Stomach (tissue), 9 donors: Measurements from ENCODE around the gene NAPB. TPM values are rescaled to one million over a fixed set of nuclear protein-coding genes. Genes with fewer than 3 reads are reported as not detected.

Experiments
- DNase-seq, 2 donors: peaks; one replicate each; pipeline versions ENCODE4 v3.0.0 to v3.0.0-alpha.2; 2013 to 2019
- H3K27ac ChIP-seq, 5 donors: fragments of 200-600 bp in 4 of 5; sonication (generic) in 4 of 5; one replicate each; pipeline ENCODE4 v1.5.1; 2013 to 2019; ENCODE audit warnings: mild to moderate bottlenecking in 1 of 5, moderate library complexity in 1 of 5
- H3K27me3 ChIP-seq, 3 donors: fragments of 200-600 bp; sonication (generic); one replicate each; pipeline ENCODE4 v1.5.1; 2017 to 2019; ENCODE audit warnings: mixed run types in 1 of 3
- H3K36me3 ChIP-seq, 4 donors: fragments of 200-600 bp; sonication (generic); 1 replicate in 3 of 4; 2 replicates in 1 of 4; pipeline ENCODE4 v1.5.1; 2016 to 2019
- H3K4me1 ChIP-seq, 4 donors: fragments of 200-600 bp; sonication (generic); one replicate each; pipeline ENCODE4 v1.5.1; 2016 to 2019
- H3K4me3 ChIP-seq, 4 donors: fragments of 200-600 bp; sonication (generic) in 3 of 4; one replicate each; pipeline ENCODE4 v1.5.1; 2016 to 2019; ENCODE audit warnings: mild to moderate bottlenecking in 1 of 4
- H3K9me3 ChIP-seq, 4 donors: fragments of 200-600 bp; sonication (generic); one replicate each; pipeline ENCODE4 v1.5.1; 2016 to 2019
- EP300 ChIP-seq: sonication (generic); formaldehyde crosslinking; IDR thresholded peaks from one replicate; pipeline ENCODE4 v1.6.1; 2017; ENCODE audit warnings: antibody characterized with exemption
- POLR2A ChIP-seq, 4 donors: fragments of 450-650 bp; IDR thresholded peaks; one replicate each; pipeline ENCODE4 v1.6.1; 2016; ENCODE audit warnings: antibody characterized with exemption in 4 of 4, control low read depth in 2 of 4, mild to moderate bottlenecking in 1 of 4, moderate library complexity in 1 of 4
- POLR2AphosphoS5 ChIP-seq, 3 donors: sonication (generic); formaldehyde crosslinking; IDR thresholded peaks; one replicate each; pipeline ENCODE4 v1.6.1; 2016; ENCODE audit warnings: antibody characterized with exemption in 3 of 3
- whole genome bisulfite sequencing, 5 donors: extraction: QIAGEN DNeasy Blood & Tissue Kit in 3 of 5; methylation state at CpG; one replicate each; pipeline versions ENCODE4 v1.1.5 to v1.1.7; 2013 to 2018; 5-methylcytosine and 5-hydroxymethylcytosine counted together
- intact Hi-C: fragments of 100-400 bp; cut with DNase I; formaldehyde crosslinking; loops from one replicate; pipeline ENCODE4 v1.15.1; 2023; ENCODE audit warnings: low total_unique reads
- polyA plus RNA-seq, 3 donors: library from polyadenylated mRNA; stranded (reverse); fragments of 200-250 nt; gene quantifications; one replicate each; pipeline ENCODE4 v1.2.3, GENCODE V29; 2013
- total RNA-seq, 5 donors: library from RNA; depleted of rRNA; stranded (reverse); fragments of >200 nt; gene quantifications; one replicate each; pipeline versions ENCODE4 v1.1.0 to v1.2.3, GENCODE V29; 2014 to 2016
- TF ChIP-seq, protein P1 (sequence below), 7 experiments: fragments of 450-650 bp in 4 of 7; fragments of 200-600 bp in 3 of 7; sonication (generic) in 3 of 7; IDR thresholded peaks; one replicate each; pipeline ENCODE4 v1.5.1; 2016 to 2019; ENCODE audit warnings: antibody characterized with exemption in 7 of 7, control low read depth in 2 of 7, mild to moderate bottlenecking in 1 of 7
- donor health status: healthy with polysubstance abuse.
- donor health status: Bipolar disorder and iron deficiency.
- donor health status: healthy.

The NAPB gene
- total and polyA plus RNA-seq, 8 donors: 0.58 to 33.5 (median 5.8) TPM

DNA sequence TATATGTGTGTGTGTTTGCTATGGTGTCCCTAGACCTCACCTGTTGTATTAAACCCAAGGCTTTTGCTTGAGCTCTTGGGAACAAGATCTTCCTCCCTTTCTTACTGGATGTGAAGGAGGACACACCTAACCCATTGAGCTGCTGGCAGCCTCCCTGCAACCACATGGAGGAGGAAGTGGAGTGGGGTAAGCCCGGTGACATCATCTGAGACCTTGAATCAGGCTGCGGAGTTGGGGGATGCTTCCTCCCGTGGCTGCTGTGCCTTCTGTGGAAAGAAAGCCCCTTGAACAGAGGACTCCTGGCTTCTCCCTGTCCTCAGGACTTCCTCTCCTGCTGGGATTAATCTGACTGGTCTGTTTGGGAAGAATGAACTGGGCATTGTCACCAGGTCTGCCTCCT is 28.1 kb upstream of the NAPB start:
- DNase-seq: peak in 1 of 2 donors; percentile 41
- Histone ChIP-seq H3K9me3 (no peaks in the 10 kb centered on the region), H3K4me1 (no peaks in the 10 kb centered on the region), H3K4me3 (no peak overlapping the region), H3K27ac (no peak overlapping the region), H3K27me3 (peaks cover 0 to 26% (median 0%) of the 10 kb centered on the region in 3 donors), H3K36me3 (no peaks in the 10 kb centered on the region)
- intact Hi-C loops: loop anchor here (10.0 kb wide), 1 partner anchor 155 kb away; the partner anchor contains the start of gene CST9
- WGBS, 5 donors: 27 to 62% (median 56%) methylated on average over 3 of the region's 3 CpGs
- TF ChIP-seq POLR2AphosphoS5 (IDR thresholded peaks at IDR 0.05): no peak
- TF ChIP-seq EP300: no peak
- TF ChIP-seq, protein P1, sequence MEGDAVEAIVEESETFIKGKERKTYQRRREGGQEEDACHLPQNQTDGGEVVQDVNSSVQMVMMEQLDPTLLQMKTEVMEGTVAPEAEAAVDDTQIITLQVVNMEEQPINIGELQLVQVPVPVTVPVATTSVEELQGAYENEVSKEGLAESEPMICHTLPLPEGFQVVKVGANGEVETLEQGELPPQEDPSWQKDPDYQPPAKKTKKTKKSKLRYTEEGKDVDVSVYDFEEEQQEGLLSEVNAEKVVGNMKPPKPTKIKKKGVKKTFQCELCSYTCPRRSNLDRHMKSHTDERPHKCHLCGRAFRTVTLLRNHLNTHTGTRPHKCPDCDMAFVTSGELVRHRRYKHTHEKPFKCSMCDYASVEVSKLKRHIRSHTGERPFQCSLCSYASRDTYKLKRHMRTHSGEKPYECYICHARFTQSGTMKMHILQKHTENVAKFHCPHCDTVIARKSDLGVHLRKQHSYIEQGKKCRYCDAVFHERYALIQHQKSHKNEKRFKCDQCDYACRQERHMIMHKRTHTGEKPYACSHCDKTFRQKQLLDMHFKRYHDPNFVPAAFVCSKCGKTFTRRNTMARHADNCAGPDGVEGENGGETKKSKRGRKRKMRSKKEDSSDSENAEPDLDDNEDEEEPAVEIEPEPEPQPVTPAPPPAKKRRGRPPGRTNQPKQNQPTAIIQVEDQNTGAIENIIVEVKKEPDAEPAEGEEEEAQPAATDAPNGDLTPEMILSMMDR (IDR thresholded peaks at IDR 0.05): no peak
- no peak for TF ChIP-seq POLR2A (IDR thresholded peaks at IDR 0.05)

DNA sequence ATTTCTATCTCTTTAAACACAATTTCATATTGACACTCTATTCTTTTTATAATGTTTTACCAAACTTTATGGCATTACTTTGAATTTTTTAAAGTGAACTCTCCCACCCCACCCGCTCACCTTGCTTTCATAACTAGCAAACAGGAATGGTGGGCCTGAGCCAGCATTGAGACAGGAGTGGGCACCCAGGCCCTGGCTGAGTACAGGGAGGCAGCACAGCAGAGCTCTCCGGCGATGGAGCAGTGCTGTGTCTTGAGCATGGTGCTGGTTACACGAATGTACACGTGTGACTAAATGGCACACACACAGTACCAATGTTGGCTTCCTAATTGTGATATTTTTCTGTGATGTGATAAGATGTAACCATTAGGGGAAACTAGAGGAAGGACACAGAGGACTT is 26.9 kb upstream of the NAPB start:
- WGBS, 5 donors: 87 to 96% (median 95%) methylated on average over 5 of the region's 5 CpGs
- Histone ChIP-seq H3K27me3 (peaks cover 0 to 19% (median 0%) of the 10 kb centered on the region in 3 donors), H3K4me1 (no peaks in the 10 kb centered on the region), H3K36me3 (no peaks in the 10 kb centered on the region), H3K27ac (no peak overlapping the region), H3K4me3 (no peak overlapping the region), H3K9me3 (no peaks in the 10 kb centered on the region)
- intact Hi-C loops: loop anchor here (10.0 kb wide), 1 partner anchor 157 kb away; the partner anchor contains the start of gene CST9
- no peak for DNase-seq
- no peak for TF ChIP-seq EP300
- no peak for TF ChIP-seq POLR2A (IDR thresholded peaks at IDR 0.05)
- TF ChIP-seq, protein P1 (IDR thresholded peaks at IDR 0.05): no peak
- TF ChIP-seq POLR2AphosphoS5 (IDR thresholded peaks at IDR 0.05): no peak

DNA sequence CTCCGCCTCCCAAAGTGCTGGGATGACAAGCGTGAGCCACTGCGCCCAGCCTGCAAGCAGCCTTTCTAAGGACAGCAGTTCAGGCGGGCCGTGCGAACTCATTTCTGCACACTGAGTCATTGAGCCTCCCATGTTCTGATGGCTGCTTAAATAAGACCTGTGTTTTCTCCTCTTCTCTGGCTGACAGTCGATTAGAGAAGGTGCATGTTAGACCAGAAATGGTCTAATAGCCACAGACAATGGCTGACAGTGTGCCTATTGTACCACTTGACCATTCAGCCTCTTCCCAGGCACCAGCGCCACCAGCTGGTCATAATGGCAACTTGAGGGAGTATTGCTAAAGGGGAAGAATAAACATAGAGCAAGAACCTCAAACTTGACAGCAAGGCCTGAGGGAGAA is 25.2 kb upstream of the NAPB start:
- Histone ChIP-seq H3K36me3 (no peaks in the 10 kb centered on the region), H3K4me1 (no peaks in the 10 kb centered on the region), H3K4me3 (no peak overlapping the region), H3K27me3 (peaks cover 0 to 5% (median 0%) of the 10 kb centered on the region in 3 donors), H3K9me3 (no peaks in the 10 kb centered on the region), H3K27ac (peak overlapping the region in 1 of 5 donors; percentile 3)
- peak; percentile 54 to 69 for DNase-seq
- 67 to 80% (median 77%) methylated on average over 8 of the region's 8 CpGs for WGBS, 5 donors
- TF ChIP-seq POLR2AphosphoS5 (IDR thresholded peaks at IDR 0.05) (peak in 1 of 3 donors; percentile 62), EP300 (no peak)
- TF ChIP-seq, protein P1 (IDR thresholded peaks at IDR 0.05): peak in 5 of 7 experiments; percentile 11 to 37 (median 25)
- intact Hi-C loops: loop anchor here (10.0 kb wide), 1 partner anchor 158 kb away; the partner anchor contains the start of gene CST9

DNA sequence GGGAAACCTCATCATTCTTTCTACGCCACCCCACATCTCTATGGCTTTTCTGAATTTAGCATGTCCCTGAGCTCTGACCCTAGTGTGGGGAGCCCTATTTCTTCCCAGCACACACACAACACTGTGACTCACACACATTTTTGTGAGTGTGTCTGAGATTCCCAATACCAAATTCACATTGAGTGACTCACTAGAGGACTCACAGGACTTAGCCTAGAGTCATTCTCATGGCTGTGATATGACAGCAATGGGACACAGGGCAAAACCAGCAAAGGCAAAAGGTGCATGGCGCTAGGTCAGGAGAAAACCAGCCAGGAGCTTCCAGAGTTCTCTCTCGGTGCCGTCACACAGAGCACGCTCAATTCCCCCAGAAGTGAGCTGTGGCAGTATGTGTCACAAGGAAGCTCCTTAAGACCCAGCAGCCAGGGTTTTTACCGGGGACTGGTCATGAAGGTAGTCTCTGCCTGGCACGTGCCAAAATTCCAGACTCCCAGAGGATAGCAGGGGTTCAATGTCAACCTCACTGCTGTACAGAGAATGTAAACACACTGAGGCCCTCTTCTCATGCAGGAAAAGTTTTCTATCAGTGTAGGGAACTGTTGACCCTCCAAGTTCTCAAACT is 24.4 kb upstream of the NAPB start:
- no peak for DNase-seq
- Histone ChIP-seq H3K27ac (peak overlapping the region in 1 of 5 donors; percentile 3), H3K4me1 (no peaks in the 10 kb centered on the region), H3K27me3 (no peaks in the 10 kb centered on the region), H3K36me3 (no peaks in the 10 kb centered on the region), H3K9me3 (no peaks in the 10 kb centered on the region), H3K4me3 (no peak overlapping the region)
- no peak for TF ChIP-seq POLR2A (IDR thresholded peaks at IDR 0.05)
- TF ChIP-seq POLR2AphosphoS5 (IDR thresholded peaks at IDR 0.05): peak in 1 of 3 donors; percentile 39
- 81 to 91% (median 89%) methylated on average over 6 to 7 of the region's 7 CpGs for WGBS, 5 donors
- intact Hi-C loops: loop anchor here (10.0 kb wide), 1 partner anchor 159 kb away; the partner anchor contains the start of gene CST9

DNA sequence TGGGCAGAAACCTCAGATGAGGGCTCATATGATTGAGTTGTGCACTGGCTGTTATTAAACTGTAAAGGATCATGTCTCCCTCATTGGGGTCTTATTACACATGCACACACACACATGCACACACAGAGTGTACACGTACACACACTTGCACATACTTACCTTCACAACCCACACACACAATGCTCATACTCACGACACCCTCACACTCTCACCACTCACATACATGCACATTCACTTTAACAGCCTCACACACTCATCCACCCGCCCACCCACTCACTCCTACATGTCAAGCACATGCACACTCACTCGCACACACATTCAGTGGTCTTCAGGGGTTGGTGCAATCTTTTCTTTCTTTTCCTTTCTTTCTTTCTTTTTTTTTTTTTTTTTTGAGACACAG is 23.6 kb upstream of the NAPB start:
- intact Hi-C loops: loop anchor here (10.0 kb wide), 1 partner anchor 160 kb away; the partner anchor contains the start of gene CST9
- Histone ChIP-seq H3K27me3 (no peaks in the 10 kb centered on the region), H3K9me3 (no peaks in the 10 kb centered on the region), H3K4me3 (no peak overlapping the region), H3K27ac (no peak overlapping the region), H3K4me1 (no peaks in the 10 kb centered on the region), H3K36me3 (no peaks in the 10 kb centered on the region)
- WGBS, 5 donors: 81 to 89% (median 86%) methylated on average over 4 of the region's 4 CpGs
- DNase-seq: no peak
- TF ChIP-seq EP300: no peak
